HepG2 (cell line): ENCODE results near the gene CSTB. TPM values are rescaled to one million over a fixed set of nuclear protein-coding genes. Genes with fewer than 3 reads are reported as not detected.

Experiments used
- ARNTL ChIP-seq: sonication (generic); formaldehyde crosslinking; IDR thresholded peaks from 2 replicates; pipeline ENCODE4 v1.4.0; 2020; ENCODE audit warnings: mild to moderate bottlenecking, missing genetic modification reagents
- ATF3 ChIP-seq: sonication (generic); formaldehyde crosslinking; IDR thresholded peaks from 2 replicates; pipeline ENCODE4 v1.4.0; 2020; ENCODE audit warnings: missing genetic modification reagents
- KLF13 ChIP-seq: sonication (generic); formaldehyde crosslinking; IDR thresholded peaks from 2 replicates; pipeline ENCODE4 v1.4.0; 2020; ENCODE audit warnings: mild to moderate bottlenecking, missing genetic modification reagents
- MBNL3 ChIP-seq: fragments of 250-450 bp; sonication (Bioruptor Pico); conservative IDR thresholded peaks from 2 replicates; pipeline ENCODE4 v1.8.0; 2022; ENCODE audit warnings: mild to moderate bottlenecking, inconsistent platforms
- NPAS2 ChIP-seq: sonication (generic); formaldehyde crosslinking; IDR thresholded peaks from 2 replicates; pipeline ENCODE4 v1.8.0; 2022; ENCODE audit warnings: mild to moderate bottlenecking, missing genetic modification reagents, borderline replicate concordance
- TEAD3 ChIP-seq: optimal IDR thresholded peaks from 2 replicates; pipeline ENCODE3; 2016; ENCODE audit warnings: borderline replicate concordance
- TP53 ChIP-seq: sonication (generic); formaldehyde crosslinking; conservative IDR thresholded peaks from 2 replicates; pipeline ENCODE4 v1.4.0; 2020; ENCODE audit warnings: missing genetic modification reagents
- ZBTB44 ChIP-seq: sonication (generic); formaldehyde crosslinking; IDR thresholded peaks from 2 replicates; pipeline ENCODE4 v1.4.0; 2020; ENCODE audit warnings: missing genetic modification reagents
- ZNF20 ChIP-seq: sonication (generic); formaldehyde crosslinking; IDR thresholded peaks from 2 replicates; pipeline ENCODE4 v1.4.0; 2020; ENCODE audit warnings: mild to moderate bottlenecking, moderate library complexity, missing genetic modification reagents
- ZNF318 ChIP-seq: sonication (generic); formaldehyde crosslinking; IDR thresholded peaks from 2 replicates; pipeline ENCODE4 v1.4.0; 2020; ENCODE audit warnings: mild to moderate bottlenecking, missing genetic modification reagents
- ZNF382 ChIP-seq: sonication (generic); formaldehyde crosslinking; IDR thresholded peaks from 2 replicates; pipeline ENCODE4 v1.5.0; 2020; ENCODE audit warnings: missing genetic modification reagents, mild to moderate bottlenecking, borderline replicate concordance
- ZNF510 ChIP-seq: sonication (generic); formaldehyde crosslinking; IDR thresholded peaks from 2 replicates; pipeline ENCODE4 v1.4.0; 2020; ENCODE audit warnings: low read depth, mild to moderate bottlenecking, missing genetic modification reagents
- ZNF775 ChIP-seq: sonication (generic); formaldehyde crosslinking; IDR thresholded peaks from 2 replicates; pipeline ENCODE4 v1.4.0; 2020; ENCODE audit warnings: missing genetic modification reagents, mild to moderate bottlenecking, moderate library complexity, borderline replicate concordance
- ZNF784 ChIP-seq: sonication (generic); formaldehyde crosslinking; IDR thresholded peaks from 2 replicates; pipeline ENCODE4 v1.5.1; 2020; ENCODE audit warnings: missing genetic modification reagents, mild to moderate bottlenecking, borderline replicate concordance
- ZNF841 ChIP-seq: sonication (generic); formaldehyde crosslinking; IDR thresholded peaks from 2 replicates; pipeline ENCODE4 v1.8.1; 2023; ENCODE audit warnings: missing genetic modification reagents, borderline replicate concordance
- ZSCAN31 ChIP-seq: sonication (generic); formaldehyde crosslinking; IDR thresholded peaks from 2 replicates; pipeline ENCODE4 v1.5.0; 2020; ENCODE audit warnings: low read depth, mild to moderate bottlenecking, missing genetic modification reagents
- polyA plus RNA-seq, 8 experiments: library from polyadenylated mRNA; depleted of rRNA in 3 of 8; stranded (reverse) in 7 of 8; unstranded in 1 of 8; fragments of >200 nt; fragmentation: Illumina TruSeq in 4 of 8; extraction: Trizol in 4 of 8; gene quantifications; 2 replicates each; pipeline versions ENCODE4 v1.2.1 to v1.2.3, GENCODE V29; 2011 to 2016; ENCODE audit warnings: low read depth in 4 of 8, missing spikeins in 1 of 8, mixed read lengths in 1 of 8; ENCODE audit not compliant: insufficient read depth in 1 of 8
- total RNA-seq, 5 experiments: library from RNA; depleted of rRNA; stranded (reverse); fragments of >200 nt; fragmentation: Illumina TruSeq; extraction: Trizol; gene quantifications; 2 replicates each; pipeline ENCODE4 v1.2.3, GENCODE V29; 2016; ENCODE audit warnings: low read depth in 1 of 5

The CSTB gene
- total and polyA plus RNA-seq, 2 of the 13 experiments (the other 11 are each of a cell fraction or from before 2014, with no cell fraction given), result 11.7 to 94.1 TPM

GRCh38 chr21:43766734-43767497, 9.2 kb downstream of the CSTB start (continued):
- TF ChIP-seq ZNF318, result peak; percentile 62; the same call in 1 of the 2 replicates
- no peak for TF ChIP-seq ZNF784
- TF ChIP-seq ZNF775 (CRISPR knock-in tag), result no peak
- no peak for TF ChIP-seq ATF3
- no peak for TF ChIP-seq ARNTL (CRISPR knock-in tag)
- TF ChIP-seq ZBTB44 (CRISPR knock-in tag), result no peak
- TF ChIP-seq MBNL3 (CRISPR knock-in tag), result no peak
- TF ChIP-seq ZNF382 (CRISPR knock-in tag), result no peak
- TF ChIP-seq NPAS2 (CRISPR knock-in tag), result no peak
- TF ChIP-seq ZNF20, result no peak
- TF ChIP-seq ZNF841, result no peak
- TF ChIP-seq TP53 (CRISPR knock-in tag), result no peak
- TF ChIP-seq ZSCAN31, result no peak
- TF ChIP-seq KLF13 (CRISPR knock-in tag), result no peak
- TF ChIP-seq ZNF510 (CRISPR knock-in tag), result no peak
- peak; percentile 9 for TF ChIP-seq TEAD3 (CRISPR knock-in tag)
